Suprapubic skin (tissue), 4 donors: Measurements from ENCODE around the gene MDGA2. TPM values are rescaled to one million over a fixed set of nuclear protein-coding genes. Genes with fewer than 3 reads are reported as not detected.

ENCODE experiments used
- DNase-seq, 2 donors: peaks; one replicate each; pipeline ENCODE4 v3.0.0-alpha.2; 2019; ENCODE audit warnings: low spot score in 2 of 2
- H3K27ac ChIP-seq: fragments of 200-600 bp; sonication (generic); one replicate; pipeline ENCODE4 v1.5.1; 2019
- H3K27me3 ChIP-seq: fragments of 200-600 bp; sonication (generic); one replicate; pipeline ENCODE4 v1.5.1; 2019
- H3K36me3 ChIP-seq: fragments of 200-600 bp; sonication (generic); one replicate; pipeline ENCODE4 v1.5.1; 2019
- H3K4me1 ChIP-seq: fragments of 200-600 bp; sonication (generic); one replicate; pipeline ENCODE4 v1.5.1; 2019
- H3K4me3 ChIP-seq: fragments of 200-600 bp; sonication (generic); one replicate; pipeline ENCODE4 v1.5.1; 2019; ENCODE audit warnings: mild to moderate bottlenecking
- H3K9me3 ChIP-seq: fragments of 200-600 bp; sonication (generic); one replicate; pipeline ENCODE4 v1.5.1; 2019
- CTCF ChIP-seq, 2 donors: fragments of 200-600 bp in 1 of 2; fragments of 450-650 bp in 1 of 2; sonication (generic) in 1 of 2; IDR thresholded peaks; one replicate each; pipeline ENCODE4 v1.5.1; 2016 to 2019; ENCODE audit warnings: antibody characterized with exemption in 2 of 2, mild to moderate bottlenecking in 1 of 2, moderate library complexity in 1 of 2
- EP300 ChIP-seq: sonication (generic); formaldehyde crosslinking; IDR thresholded peaks from one replicate; pipeline ENCODE4 v1.6.1; 2017; ENCODE audit warnings: antibody characterized with exemption
- POLR2A ChIP-seq, 2 donors: fragments of 450-650 bp; IDR thresholded peaks; one replicate each; pipeline ENCODE4 v1.6.1; 2017; ENCODE audit warnings: antibody characterized with exemption in 2 of 2, mild to moderate bottlenecking in 2 of 2, moderate library complexity in 2 of 2
- POLR2AphosphoS5 ChIP-seq, 3 donors: sonication (generic); formaldehyde crosslinking; IDR thresholded peaks; one replicate each; pipeline ENCODE4 v1.6.1; 2017; ENCODE audit warnings: antibody characterized with exemption in 3 of 3
- WGBS: methylation state at CpG from one replicate; pipeline ENCODE4 v1.1.5; 2018; 5-methylcytosine and 5-hydroxymethylcytosine counted together
- total RNA-seq, 4 donors: library from RNA; depleted of rRNA; stranded (reverse); fragments of >200 nt; gene quantifications; one replicate each; pipeline ENCODE4 v1.1.0, GENCODE V29; 2016

Gene MDGA2
- total RNA-seq, 4 donors from 2014 or later = 0.16 to 1.5 (median 0.99) TPM; not detected in 1

GRCh38 chr14:47346849-47347248 is 328.6 kb downstream of the MDGA2 start:
- H3K36me3 ChIP-seq = no peaks in the 10 kb centered on the region
- no peak overlapping the region for H3K27ac ChIP-seq
- no peak overlapping the region for H3K4me3 ChIP-seq
- no peak for TF ChIP-seq POLR2AphosphoS5 (IDR thresholded peaks at IDR 0.05)
- TF ChIP-seq EP300 = no peak
- TF ChIP-seq CTCF (IDR thresholded peaks at IDR 0.05) = no peak
- no peak for TF ChIP-seq POLR2A (IDR thresholded peaks at IDR 0.05)
- H3K4me1 ChIP-seq = no peaks in the 10 kb centered on the region
- no peaks in the 10 kb centered on the region for H3K27me3 ChIP-seq
- no peak for DNase-seq
- WGBS = 81% methylated on average over 5 of the region's 5 CpGs
- no peaks in the 10 kb centered on the region for H3K9me3 ChIP-seq

GRCh38 chr14:47345016-47345415 is 330.4 kb downstream of the MDGA2 start:
- no peak overlapping the region for H3K4me3 ChIP-seq
- H3K27ac ChIP-seq = no peak overlapping the region
- DNase-seq = no peak
- no peaks in the 10 kb centered on the region for H3K9me3 ChIP-seq
- WGBS = 56% methylated on average over 2 of the region's 2 CpGs
- H3K27me3 ChIP-seq = no peaks in the 10 kb centered on the region
- TF ChIP-seq POLR2A (IDR thresholded peaks at IDR 0.05) (no peak), EP300 (no peak), CTCF (IDR thresholded peaks at IDR 0.05) (no peak), POLR2AphosphoS5 (IDR thresholded peaks at IDR 0.05) (no peak)
- H3K36me3 ChIP-seq = no peaks in the 10 kb centered on the region
- H3K4me1 ChIP-seq = no peaks in the 10 kb centered on the region

GRCh38 chr14:47332939-47333338 is 342.5 kb downstream of the MDGA2 start:
- no peaks in the 10 kb centered on the region for H3K4me1 ChIP-seq
- WGBS = 91% methylated on average over 3 of the region's 3 CpGs
- no peaks in the 10 kb centered on the region for H3K27me3 ChIP-seq
- no peak for DNase-seq
- H3K4me3 ChIP-seq = no peak overlapping the region
- no peak for TF ChIP-seq POLR2AphosphoS5 (IDR thresholded peaks at IDR 0.05)
- no peak for TF ChIP-seq EP300
- TF ChIP-seq CTCF (IDR thresholded peaks at IDR 0.05) = no peak
- TF ChIP-seq POLR2A (IDR thresholded peaks at IDR 0.05) = no peak
- H3K9me3 ChIP-seq = no peaks in the 10 kb centered on the region
- no peaks in the 10 kb centered on the region for H3K36me3 ChIP-seq
- H3K27ac ChIP-seq = no peak overlapping the region

- Histone ChIP-seq H3K27ac (no peak overlapping the region), H3K4me3 (no peak overlapping the region), H3K4me1 (no peaks in the 10 kb centered on the region), H3K36me3 (no peaks in the 10 kb centered on the region), H3K27me3 (no peaks in the 10 kb centered on the region), H3K9me3 (no peaks in the 10 kb centered on the region)
- no peak for DNase-seq
- TF ChIP-seq POLR2A (IDR thresholded peaks at IDR 0.05) (no peak), CTCF (IDR thresholded peaks at IDR 0.05) (no peak), EP300 (no peak), POLR2AphosphoS5 (IDR thresholded peaks at IDR 0.05) (no peak)
Measured at GRCh38 chr14:47332106-47332505, 343.3 kb downstream of the MDGA2 start.

GRCh38 chr14:47328376-47328775 is 347.0 kb downstream of the MDGA2 start:
- no peaks in the 10 kb centered on the region for H3K4me1 ChIP-seq
- WGBS = 74% methylated on average over 4 of the region's 4 CpGs

More at GRCh38 chr14:47328376-47328775, 347.0 kb downstream of the MDGA2 start:
- no peaks in the 10 kb centered on the region for H3K27me3 ChIP-seq
- TF ChIP-seq CTCF (IDR thresholded peaks at IDR 0.05) (no peak), POLR2AphosphoS5 (IDR thresholded peaks at IDR 0.05) (no peak), EP300 (no peak), POLR2A (IDR thresholded peaks at IDR 0.05) (no peak)
- H3K27ac ChIP-seq = no peak overlapping the region
- H3K9me3 ChIP-seq = no peaks in the 10 kb centered on the region
- H3K4me3 ChIP-seq = no peak overlapping the region
- DNase-seq = no peak
- no peaks in the 10 kb centered on the region for H3K36me3 ChIP-seq
